Nephron progenitor cell (in vitro differentiated cells): ENCODE measurements around the gene POLD4.

Source experiments
- DNase-seq: peaks from one replicate; pipeline ENCODE4 v3.0.0; 2021
- H3K27ac Mint-ChIP-seq: 2 replicates; pipeline ENCODE4 v1.8.0; 2021; ENCODE audit warnings: mild to moderate bottlenecking, moderate library complexity, mixed read lengths
- H3K27me3 Mint-ChIP-seq: 2 replicates; pipeline ENCODE4 v1.8.0; 2021; ENCODE audit warnings: mild to moderate bottlenecking, low read depth, mixed read lengths; ENCODE audit not compliant: poor library complexity
- H3K36me3 Mint-ChIP-seq: 2 replicates; pipeline ENCODE4 v1.8.0; 2021; ENCODE audit warnings: low read depth, mixed read lengths
- H3K4me1 Mint-ChIP-seq: 2 replicates; pipeline ENCODE4 v1.8.0; 2021; ENCODE audit warnings: mixed read lengths
- H3K4me3 Mint-ChIP-seq: 2 replicates; pipeline ENCODE4 v1.8.0; 2021; ENCODE audit warnings: mild to moderate bottlenecking, moderate library complexity, mixed read lengths
- H3K9me3 Mint-ChIP-seq: 2 replicates; pipeline ENCODE4 v1.8.0; 2021; ENCODE audit warnings: mild to moderate bottlenecking, moderate library complexity, mixed read lengths
- TF ChIP-seq, protein P1 (sequence below): fragments of 200-600 bp; sonication (generic); IDR thresholded peaks from 2 replicates; pipeline ENCODE4 v1.5.0; 2021; ENCODE audit warnings: antibody characterized with exemption

The POLD4 gene

DNA sequence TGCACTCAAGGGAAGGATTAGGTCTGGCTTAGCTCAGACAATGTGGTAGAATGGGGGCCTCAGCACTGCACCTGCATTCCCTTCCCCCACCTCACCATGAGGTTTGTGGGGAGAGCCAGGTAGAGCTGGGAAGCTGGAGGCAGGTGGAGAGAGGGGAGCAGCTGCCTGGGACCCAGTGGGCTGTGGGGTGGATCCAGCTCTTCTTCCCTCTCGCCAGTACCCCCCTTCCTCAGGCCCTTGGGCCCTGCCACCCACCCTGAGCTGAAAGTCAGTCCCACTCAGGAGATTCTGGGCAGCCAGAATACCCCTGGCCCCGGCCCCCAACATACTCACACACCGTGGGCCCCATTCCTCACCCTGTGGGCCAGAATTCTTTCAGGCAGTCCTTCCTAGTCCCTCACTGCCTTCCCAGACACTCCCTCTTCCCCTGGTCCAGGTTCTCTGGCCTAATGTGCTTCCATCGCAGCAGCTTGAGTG lies 3.1 kb upstream of the POLD4 start:
- Mint-ChIP-seq H3K27ac (peak overlapping the region; percentile 41), H3K27me3 (peaks cover 4% of the 10 kb centered on the region), H3K4me1 (peaks cover 70% of the 10 kb centered on the region), H3K4me3 (peak overlapping the region; percentile 49), H3K9me3 (no peaks in the 10 kb centered on the region), H3K36me3 (no peaks in the 10 kb centered on the region)
- TF ChIP-seq, protein P1, sequence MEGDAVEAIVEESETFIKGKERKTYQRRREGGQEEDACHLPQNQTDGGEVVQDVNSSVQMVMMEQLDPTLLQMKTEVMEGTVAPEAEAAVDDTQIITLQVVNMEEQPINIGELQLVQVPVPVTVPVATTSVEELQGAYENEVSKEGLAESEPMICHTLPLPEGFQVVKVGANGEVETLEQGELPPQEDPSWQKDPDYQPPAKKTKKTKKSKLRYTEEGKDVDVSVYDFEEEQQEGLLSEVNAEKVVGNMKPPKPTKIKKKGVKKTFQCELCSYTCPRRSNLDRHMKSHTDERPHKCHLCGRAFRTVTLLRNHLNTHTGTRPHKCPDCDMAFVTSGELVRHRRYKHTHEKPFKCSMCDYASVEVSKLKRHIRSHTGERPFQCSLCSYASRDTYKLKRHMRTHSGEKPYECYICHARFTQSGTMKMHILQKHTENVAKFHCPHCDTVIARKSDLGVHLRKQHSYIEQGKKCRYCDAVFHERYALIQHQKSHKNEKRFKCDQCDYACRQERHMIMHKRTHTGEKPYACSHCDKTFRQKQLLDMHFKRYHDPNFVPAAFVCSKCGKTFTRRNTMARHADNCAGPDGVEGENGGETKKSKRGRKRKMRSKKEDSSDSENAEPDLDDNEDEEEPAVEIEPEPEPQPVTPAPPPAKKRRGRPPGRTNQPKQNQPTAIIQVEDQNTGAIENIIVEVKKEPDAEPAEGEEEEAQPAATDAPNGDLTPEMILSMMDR, result no peak
- DNase-seq, result no peak

DNA sequence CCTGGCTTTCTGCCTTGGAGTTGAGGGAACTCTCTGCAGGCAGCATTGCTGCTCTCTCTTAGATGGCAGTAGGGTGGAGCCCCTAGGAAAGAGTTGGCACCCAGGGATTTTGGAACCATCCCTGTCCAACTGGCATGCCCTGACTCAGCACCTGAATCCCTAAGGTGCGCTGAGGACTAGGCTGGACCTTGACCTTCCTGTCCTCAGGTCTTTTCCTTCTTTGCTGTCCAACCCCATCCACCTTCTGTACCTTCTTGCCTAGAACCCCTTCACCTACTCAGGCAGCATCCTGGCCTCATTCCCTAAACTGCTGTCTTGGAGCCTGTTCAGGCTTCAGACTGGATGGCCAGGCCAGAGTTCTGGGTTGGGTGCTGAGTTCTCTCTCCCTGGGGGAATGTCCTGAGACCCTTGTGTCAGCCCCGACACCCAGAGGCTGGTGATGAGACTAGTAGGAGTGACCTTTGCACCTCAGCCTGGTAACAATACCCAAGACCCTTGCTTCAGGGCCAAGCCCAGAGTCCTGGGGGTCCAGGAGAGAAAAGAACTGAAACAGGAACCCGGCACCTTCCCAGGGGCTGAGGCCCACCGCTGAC lies 2.5 kb upstream of the POLD4 start:
- DNase-seq, result no peak
- Mint-ChIP-seq H3K9me3 (no peaks in the 10 kb centered on the region), H3K27me3 (peaks cover 2% of the 10 kb centered on the region), H3K36me3 (no peaks in the 10 kb centered on the region), H3K4me1 (peaks cover 74% of the 10 kb centered on the region), H3K4me3 (peak overlapping the region; percentile 42), H3K27ac (peak overlapping the region; percentile 83)
- TF ChIP-seq, protein P1, result no peak

DNA sequence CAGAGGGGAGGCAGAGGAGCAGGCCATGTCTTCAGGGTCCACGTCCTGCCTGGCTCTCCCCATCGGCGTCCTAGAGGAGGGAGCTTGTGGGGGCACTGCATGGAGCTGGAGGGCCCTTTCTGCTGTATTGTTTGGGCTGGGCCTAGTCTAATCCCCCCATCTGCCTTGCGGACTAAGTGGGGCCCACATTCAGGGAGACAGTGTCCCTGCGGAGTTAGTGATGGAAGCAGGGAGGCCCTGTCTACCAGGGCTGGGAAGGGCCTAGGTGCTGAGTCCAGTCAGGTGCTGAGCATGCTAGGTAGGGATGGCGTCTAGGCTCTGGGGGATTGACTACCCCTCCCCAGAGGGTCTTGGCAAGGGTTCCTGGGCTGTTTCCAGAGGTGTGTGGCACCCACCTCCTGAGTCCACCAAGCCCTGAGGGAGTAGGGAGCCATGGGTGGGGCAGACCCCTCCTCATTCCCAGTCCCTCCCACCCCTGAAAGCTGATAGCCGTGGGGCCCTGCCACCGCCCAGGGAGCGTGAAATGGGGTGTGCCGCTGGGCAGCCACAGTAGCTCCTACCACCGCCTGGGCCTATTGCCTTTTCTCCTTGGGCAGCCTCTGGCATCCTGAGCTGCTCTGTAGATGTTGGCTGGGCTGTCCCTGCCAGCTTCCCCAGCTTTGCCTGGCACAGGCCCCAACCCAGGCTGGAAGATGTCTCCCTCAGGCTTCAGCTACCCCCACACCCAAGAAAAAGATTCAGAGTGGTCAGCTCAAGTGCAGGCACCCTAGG lies 1.9 kb upstream of the POLD4 start:
- Mint-ChIP-seq H3K9me3 (no peaks in the 10 kb centered on the region), H3K27ac (peak overlapping the region; percentile 98), H3K4me3 (peak overlapping the region; percentile 84), H3K27me3 (peaks cover 3% of the 10 kb centered on the region), H3K4me1 (peaks cover 74% of the 10 kb centered on the region), H3K36me3 (no peaks in the 10 kb centered on the region)
- peak; percentile 30 for DNase-seq
- TF ChIP-seq, protein P1, result no peak

DNA sequence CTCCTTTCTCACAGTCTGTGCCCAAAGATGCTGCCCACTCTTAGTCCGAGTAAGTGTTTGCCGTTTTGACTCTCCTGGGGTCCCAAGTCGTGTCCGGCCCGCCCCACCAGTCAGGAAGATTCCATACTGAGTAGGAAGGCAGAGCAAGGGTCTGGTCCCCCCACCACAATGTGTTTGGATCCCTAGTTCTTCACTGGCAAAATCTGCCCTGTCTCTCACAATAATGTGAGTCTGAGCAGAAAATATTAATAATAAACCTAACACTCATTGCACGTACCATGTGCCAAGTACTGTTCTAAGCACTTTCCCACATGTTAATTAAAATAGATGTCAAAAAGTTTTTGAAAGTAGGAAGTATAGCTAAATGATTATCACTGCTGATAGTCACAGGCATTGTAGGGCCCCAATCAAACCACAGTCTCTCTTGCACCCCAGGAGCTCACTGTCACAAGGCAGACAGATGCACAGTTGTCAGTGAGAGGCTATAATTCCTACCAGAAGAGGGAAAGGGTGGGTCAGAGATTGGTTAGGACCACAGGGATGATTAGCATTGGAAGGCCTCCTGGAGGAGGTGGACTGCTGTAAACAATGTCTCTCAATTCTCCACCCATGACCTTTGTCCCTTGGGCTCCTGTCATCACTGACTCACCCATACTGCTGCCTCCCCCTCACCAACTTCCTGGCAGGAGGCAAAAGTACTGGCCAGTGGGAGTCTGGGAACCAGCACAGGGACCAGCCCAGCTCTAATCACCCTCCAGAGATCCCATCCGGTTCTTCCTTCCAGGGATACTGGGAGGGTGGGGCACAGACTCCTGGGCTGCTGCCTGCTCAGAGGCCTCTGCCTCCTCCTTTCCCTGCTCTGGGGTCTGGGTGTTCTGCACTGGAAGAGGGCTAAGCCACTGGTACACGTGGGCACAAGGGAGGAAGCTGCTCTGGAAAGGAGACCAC lies 1.0 kb upstream of the POLD4 start:
- DNase-seq, result peak; percentile 39
- Mint-ChIP-seq H3K27me3 (peaks cover 3% of the 10 kb centered on the region), H3K9me3 (no peaks in the 10 kb centered on the region), H3K4me3 (peak overlapping the region; percentile 84), H3K4me1 (peaks cover 80% of the 10 kb centered on the region), H3K27ac (peak overlapping the region; percentile 98), H3K36me3 (no peaks in the 10 kb centered on the region)
- TF ChIP-seq, protein P1, result no peak

DNA sequence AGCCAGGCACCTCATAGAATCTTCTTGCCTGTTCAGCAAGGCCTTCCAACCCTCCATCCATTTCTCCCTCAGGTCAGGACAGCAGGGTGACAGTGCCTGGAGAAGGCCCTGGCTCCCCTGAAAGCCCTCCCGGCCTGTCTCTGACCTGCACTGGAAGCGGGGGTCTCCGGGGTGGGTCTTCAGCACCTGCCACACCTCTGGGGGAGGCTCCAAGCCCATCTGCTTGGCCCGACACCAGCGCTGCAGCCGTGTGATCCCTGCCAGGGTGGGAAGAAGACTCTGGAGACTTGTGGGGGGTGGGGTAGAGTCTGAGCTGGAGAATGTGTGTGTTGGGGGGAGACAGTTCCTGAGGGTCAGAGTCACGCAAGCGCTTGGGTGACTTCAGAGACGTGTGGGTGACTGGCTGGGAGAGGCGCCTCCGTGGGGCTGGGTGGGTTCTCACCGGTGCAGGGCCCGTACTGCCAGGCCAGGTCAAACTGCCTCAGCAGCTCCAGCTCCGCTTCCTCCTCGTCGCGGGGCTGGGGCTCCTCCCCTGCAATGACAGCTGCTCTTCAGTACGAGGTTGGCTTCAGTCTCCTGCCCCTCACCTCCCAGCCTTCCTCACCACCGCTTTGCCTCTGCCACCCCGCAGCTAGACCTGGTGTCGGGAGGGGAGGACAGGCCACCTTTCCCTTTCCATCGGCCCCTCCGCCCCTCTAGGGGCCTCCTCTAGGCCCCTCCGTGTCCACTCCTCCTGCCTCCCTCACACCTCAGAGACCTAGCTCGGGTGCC lies 615 bp downstream of the POLD4 start:
- TF ChIP-seq, protein P1, result no peak
- DNase-seq, result no peak
- Mint-ChIP-seq H3K27me3 (peaks cover 9% of the 10 kb centered on the region), H3K9me3 (no peaks in the 10 kb centered on the region), H3K36me3 (no peaks in the 10 kb centered on the region), H3K4me1 (peaks cover 71% of the 10 kb centered on the region), H3K27ac (peak overlapping the region; percentile 98), H3K4me3 (peak overlapping the region; percentile 84)
